Testis (tissue), 3 donors: ENCODE results near the gene AIMP1. TPM values are rescaled to one million over a fixed set of nuclear protein-coding genes. Genes with fewer than 3 reads are reported as not detected.

Experiments used
- DNase-seq: peaks from one replicate; pipeline ENCODE4 v3.0.0-alpha.2; 2019
- H3K27ac ChIP-seq, 2 donors: fragments of 200-600 bp; sonication (generic); one replicate each; pipeline ENCODE4 v1.5.1; 2019
- H3K27me3 ChIP-seq: fragments of 200-600 bp; sonication (generic); one replicate; pipeline ENCODE4 v1.5.1; 2019
- H3K36me3 ChIP-seq: fragments of 200-600 bp; sonication (generic); one replicate; pipeline ENCODE4 v1.5.1; 2017; ENCODE audit warnings: low read depth; ENCODE audit errors: missing control alignments
- H3K4me1 ChIP-seq: fragments of 200-600 bp; sonication (generic); one replicate; pipeline ENCODE4 v1.5.1; 2019
- H3K4me3 ChIP-seq, 2 donors: fragments of 200-600 bp; sonication (generic); one replicate each; pipeline ENCODE4 v1.5.1; 2017 to 2019
- H3K9me3 ChIP-seq: fragments of 200-600 bp; sonication (generic); one replicate; pipeline ENCODE4 v1.5.1; 2017
- POLR2A ChIP-seq: fragments of 450-650 bp; IDR thresholded peaks from one replicate; pipeline ENCODE4 v1.6.1; 2017; ENCODE audit warnings: antibody characterized with exemption, mild to moderate bottlenecking, moderate library complexity
- WGBS, 2 donors: methylation state at CpG; one replicate each; pipeline ENCODE4 v1.1.5; 2018; 5-methylcytosine and 5-hydroxymethylcytosine counted together
- intact Hi-C: fragments of 100-400 bp; cut with DNase I; formaldehyde crosslinking; loops from one replicate; pipeline ENCODE4 v1.15.1; 2023; ENCODE audit warnings: low total_unique reads
- polyA plus RNA-seq: library from polyadenylated mRNA; stranded (reverse); fragments of 350-450 nt; fragmentation: Illumina TruSeq; extraction: RNeasy Lipid Tissue Mini Kit (QIAGEN cat#74804); gene quantifications from one replicate; pipeline ENCODE4 v1.2.3, GENCODE V29; 2014; ENCODE audit warnings: low read depth, low replicate concordance; ENCODE audit not compliant: insufficient read depth
- total RNA-seq, 2 donors: library from RNA; depleted of rRNA; stranded (reverse); fragments of >200 nt; gene quantifications; one replicate each; pipeline ENCODE4 v1.2.3, GENCODE V29; 2016
- TF ChIP-seq, protein P1 (sequence below), 3 experiments: fragments of 450-650 bp in 2 of 3; fragments of 200-600 bp in 1 of 3; sonication (generic) in 1 of 3; IDR thresholded peaks; one replicate each; pipeline ENCODE4 v1.5.1; 2016 to 2019; ENCODE audit warnings: antibody characterized with exemption in 3 of 3, mild to moderate bottlenecking in 2 of 3, moderate library complexity in 1 of 3

The AIMP1 gene
- total and polyA plus RNA-seq, 3 donors from 2014 or later = 17.7 to 26.3 (median 20.0) TPM

- intact Hi-C loops = no loop called here
- Histone ChIP-seq H3K9me3 (no peaks in the 10 kb centered on the region), H3K27me3 (no peaks in the 10 kb centered on the region), H3K4me3 (no peak overlapping the region), H3K27ac (no peak overlapping the region), H3K4me1 (no peaks in the 10 kb centered on the region), H3K36me3 (no peaks in the 10 kb centered on the region)
- WGBS, 2 donors = 77 to 91% methylated on average over 1 of the region's 1 CpG
- TF ChIP-seq, protein P1, sequence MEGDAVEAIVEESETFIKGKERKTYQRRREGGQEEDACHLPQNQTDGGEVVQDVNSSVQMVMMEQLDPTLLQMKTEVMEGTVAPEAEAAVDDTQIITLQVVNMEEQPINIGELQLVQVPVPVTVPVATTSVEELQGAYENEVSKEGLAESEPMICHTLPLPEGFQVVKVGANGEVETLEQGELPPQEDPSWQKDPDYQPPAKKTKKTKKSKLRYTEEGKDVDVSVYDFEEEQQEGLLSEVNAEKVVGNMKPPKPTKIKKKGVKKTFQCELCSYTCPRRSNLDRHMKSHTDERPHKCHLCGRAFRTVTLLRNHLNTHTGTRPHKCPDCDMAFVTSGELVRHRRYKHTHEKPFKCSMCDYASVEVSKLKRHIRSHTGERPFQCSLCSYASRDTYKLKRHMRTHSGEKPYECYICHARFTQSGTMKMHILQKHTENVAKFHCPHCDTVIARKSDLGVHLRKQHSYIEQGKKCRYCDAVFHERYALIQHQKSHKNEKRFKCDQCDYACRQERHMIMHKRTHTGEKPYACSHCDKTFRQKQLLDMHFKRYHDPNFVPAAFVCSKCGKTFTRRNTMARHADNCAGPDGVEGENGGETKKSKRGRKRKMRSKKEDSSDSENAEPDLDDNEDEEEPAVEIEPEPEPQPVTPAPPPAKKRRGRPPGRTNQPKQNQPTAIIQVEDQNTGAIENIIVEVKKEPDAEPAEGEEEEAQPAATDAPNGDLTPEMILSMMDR (IDR thresholded peaks at IDR 0.05) = no peak
- TF ChIP-seq POLR2A = no peak
- DNase-seq = no peak
These were observed 18.6 kb downstream of the AIMP1 start for GRCh38 chr4:106334741-106335470.

DNA sequence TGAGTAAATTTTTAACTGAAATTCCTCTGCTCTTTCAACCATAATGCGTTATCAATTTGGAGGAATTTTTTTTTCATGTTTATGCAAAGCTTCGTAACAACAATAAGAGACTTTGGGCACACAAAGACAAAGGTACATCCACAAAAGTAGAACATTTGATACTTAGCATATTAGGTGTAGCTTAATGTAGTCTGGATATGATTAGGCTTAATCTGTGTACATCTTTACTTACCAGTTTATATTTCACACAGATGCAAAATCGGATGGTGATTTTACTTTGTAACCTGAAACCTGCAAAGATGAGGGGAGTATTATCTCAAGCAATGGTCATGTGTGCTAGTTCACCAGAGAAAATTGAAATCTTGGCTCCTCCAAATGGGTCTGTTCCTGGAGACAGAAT is 20.3 kb downstream of the AIMP1 start:
- Histone ChIP-seq H3K27ac (no peak overlapping the region), H3K9me3 (no peaks in the 10 kb centered on the region), H3K4me1 (no peaks in the 10 kb centered on the region), H3K36me3 (no peaks in the 10 kb centered on the region), H3K27me3 (no peaks in the 10 kb centered on the region), H3K4me3 (no peak overlapping the region)
- intact Hi-C loops = no loop called here
- 94 to 99% methylated on average over 3 of the region's 3 CpGs for WGBS, 2 donors
- no peak for DNase-seq
- no peak for TF ChIP-seq POLR2A
- TF ChIP-seq, protein P1 (IDR thresholded peaks at IDR 0.05) = no peak

- no peak for DNase-seq
- Histone ChIP-seq H3K4me3 (no peak overlapping the region), H3K9me3 (no peaks in the 10 kb centered on the region), H3K27ac (no peak overlapping the region), H3K36me3 (no peaks in the 10 kb centered on the region), H3K4me1 (no peaks in the 10 kb centered on the region), H3K27me3 (no peaks in the 10 kb centered on the region)
- TF ChIP-seq POLR2A = no peak
- TF ChIP-seq, protein P1 (IDR thresholded peaks at IDR 0.05) = no peak
- intact Hi-C loops = no loop called here
These were observed 21.6 kb downstream of the AIMP1 start for GRCh38 chr4:106337916-106338315.

DNA sequence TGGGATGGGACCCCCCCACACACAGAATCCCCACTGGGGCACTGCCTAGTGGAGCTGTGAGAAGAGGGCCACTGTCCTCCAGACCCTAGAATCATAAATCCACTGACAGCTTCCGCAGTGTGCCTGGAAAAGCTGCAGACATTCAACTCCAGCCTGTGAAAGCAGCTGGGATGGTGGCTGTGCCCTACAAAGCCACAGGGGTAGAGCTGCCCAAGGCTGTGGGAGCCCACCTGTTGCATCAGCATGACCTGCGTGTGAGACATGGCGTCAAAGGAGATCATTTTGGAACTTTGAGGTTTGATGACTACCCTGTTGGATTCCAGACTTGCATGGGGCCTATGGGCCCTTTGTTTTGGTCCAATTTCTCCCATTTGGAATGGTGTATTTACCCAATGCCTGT is 22.3 kb downstream of the AIMP1 start:
- 92 to 95% methylated on average over 3 of the region's 3 CpGs for WGBS, 2 donors
- no peak for TF ChIP-seq POLR2A
- TF ChIP-seq, protein P1 (IDR thresholded peaks at IDR 0.05) = no peak
- H3K36me3 ChIP-seq = no peaks in the 10 kb centered on the region

GRCh38 chr4:106339431-106339830 is 23.1 kb downstream of the AIMP1 start:
- no peak for TF ChIP-seq POLR2A
- TF ChIP-seq, protein P1 (IDR thresholded peaks at IDR 0.05) = no peak
- no peak for DNase-seq
- H3K27ac ChIP-seq = no peak overlapping the region
- no peaks in the 10 kb centered on the region for H3K27me3 ChIP-seq
- 95 to 96% methylated on average over 4 of the region's 4 CpGs for WGBS, 2 donors
- intact Hi-C loops = no loop called here
- H3K4me3 ChIP-seq = no peak overlapping the region
- H3K36me3 ChIP-seq = no peaks in the 10 kb centered on the region
- H3K4me1 ChIP-seq = no peaks in the 10 kb centered on the region
- H3K9me3 ChIP-seq = no peaks in the 10 kb centered on the region

More for the DNA sequence above, 22.3 kb downstream of the AIMP1 start:
- Histone ChIP-seq H3K4me1 (no peaks in the 10 kb centered on the region), H3K27me3 (no peaks in the 10 kb centered on the region), H3K9me3 (no peaks in the 10 kb centered on the region), H3K27ac (no peak overlapping the region), H3K4me3 (no peak overlapping the region)
- intact Hi-C loops = no loop called here
- no peak for DNase-seq
